GM12878 (cell line): Measurements from ENCODE around the gene TTLL3.

Source experiments
- BHLHE40 ChIP-seq, 2 experiments: fragments of 450-650 bp in 1 of 2; IDR thresholded peaks; 2 replicates each; pipeline ENCODE4 v1.6.1; 2011 to 2017; ENCODE audit warnings: low read depth in 2 of 2, borderline replicate concordance in 1 of 2, improper control_type of control experiment in 1 of 2, low read length in 1 of 2, mild to moderate bottlenecking in 1 of 2
- MYB ChIP-seq: fragments of 150-350 bp; IDR thresholded peaks from 2 replicates; pipeline ENCODE4 v1.6.1; 2014; ENCODE audit warnings: mild to moderate bottlenecking, low read depth, low read length, borderline replicate concordance
- NFIC ChIP-seq: IDR thresholded peaks from 2 replicates; pipeline ENCODE4 v1.6.1; 2012; ENCODE audit warnings: low read depth, mild to moderate bottlenecking, inconsistent platforms, low read length, moderate library complexity
- TF ChIP-seq, protein P1 (sequence below), 3 experiments: IDR thresholded peaks in 2 of 3; conservative IDR thresholded peaks in 1 of 3; 2 replicates each; pipeline ENCODE4 v1.5.1; 2011; ENCODE audit warnings: low read depth in 3 of 3, low read length in 3 of 3, mild to moderate bottlenecking in 3 of 3, control low read depth in 2 of 3, moderate library complexity in 2 of 3, inconsistent platforms in 1 of 3, mixed read lengths in 1 of 3; ENCODE audit not compliant: control insufficient read depth in 2 of 3, insufficient read depth in 1 of 3; ENCODE audit errors: extremely low read depth in 1 of 3

DNA sequence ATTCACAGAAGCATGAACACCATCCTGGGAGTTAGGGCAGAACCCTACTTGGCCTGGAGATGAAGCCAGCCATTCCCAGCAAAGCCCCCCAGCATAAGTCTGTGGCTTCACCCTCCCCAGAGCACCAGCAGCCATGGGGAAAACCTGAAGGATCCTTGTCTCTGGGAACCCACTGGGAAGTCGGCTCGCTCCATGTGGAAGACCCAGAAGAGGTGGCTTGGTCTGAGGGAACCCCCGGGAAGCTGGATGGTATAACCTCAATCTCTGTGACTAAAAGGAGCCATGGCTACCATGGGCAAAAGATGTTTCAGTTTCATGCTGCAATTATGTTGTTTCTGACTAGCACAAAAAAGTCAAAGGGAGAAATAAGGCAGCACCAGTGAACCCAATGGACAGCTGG is 45.5 kb downstream of the TTLL3 start:
- TF ChIP-seq, protein P1, sequence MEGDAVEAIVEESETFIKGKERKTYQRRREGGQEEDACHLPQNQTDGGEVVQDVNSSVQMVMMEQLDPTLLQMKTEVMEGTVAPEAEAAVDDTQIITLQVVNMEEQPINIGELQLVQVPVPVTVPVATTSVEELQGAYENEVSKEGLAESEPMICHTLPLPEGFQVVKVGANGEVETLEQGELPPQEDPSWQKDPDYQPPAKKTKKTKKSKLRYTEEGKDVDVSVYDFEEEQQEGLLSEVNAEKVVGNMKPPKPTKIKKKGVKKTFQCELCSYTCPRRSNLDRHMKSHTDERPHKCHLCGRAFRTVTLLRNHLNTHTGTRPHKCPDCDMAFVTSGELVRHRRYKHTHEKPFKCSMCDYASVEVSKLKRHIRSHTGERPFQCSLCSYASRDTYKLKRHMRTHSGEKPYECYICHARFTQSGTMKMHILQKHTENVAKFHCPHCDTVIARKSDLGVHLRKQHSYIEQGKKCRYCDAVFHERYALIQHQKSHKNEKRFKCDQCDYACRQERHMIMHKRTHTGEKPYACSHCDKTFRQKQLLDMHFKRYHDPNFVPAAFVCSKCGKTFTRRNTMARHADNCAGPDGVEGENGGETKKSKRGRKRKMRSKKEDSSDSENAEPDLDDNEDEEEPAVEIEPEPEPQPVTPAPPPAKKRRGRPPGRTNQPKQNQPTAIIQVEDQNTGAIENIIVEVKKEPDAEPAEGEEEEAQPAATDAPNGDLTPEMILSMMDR (IDR thresholded peaks at IDR 0.05 in 2 of 3, conservative IDR thresholded peaks at IDR 0.05 in 1 of 3; ENCODE audit: control insufficient read depth in 2 of 3, extremely low read depth in 1 of 3, insufficient read depth in 1 of 3, low read depth in 3 of 3, low read length in 3 of 3) = no peak
- TF ChIP-seq MYB = no peak
- no peak for TF ChIP-seq BHLHE40 (IDR thresholded peaks at IDR 0.05; ENCODE audit: borderline replicate concordance in 1 of 2, low read depth in 2 of 2, low read length in 1 of 2)
- no peak for TF ChIP-seq NFIC
